ENCODE measurements around the gene CHST15. TPM values are rescaled to one million over a fixed set of nuclear protein-coding genes. Genes with fewer than 3 reads are reported as not detected.

The CHST15 gene
- total RNA-seq, 2 donors from 2014 or later = 7.5 to 14.9 TPM

- Mint-ChIP-seq H3K27ac (no peak overlapping the region), H3K4me3 (no peak overlapping the region)
- WGBS, 2 experiments (ENCODE audit: insufficient coverage in 1 of 2, insufficient read length in 1 of 2) = 92 to 97% methylated on average over 6 to 8 of the region's 8 CpGs
Observed at GRCh38 chr10:124033887-124034218, 59.5 kb downstream of the CHST15 start.

GRCh38 chr10:124032971-124033886, 60.2 kb downstream of the CHST15 start:
- peak; percentile 69 for DNase-seq
- H3K4me3 Mint-ChIP-seq = no peak overlapping the region
- H3K9me3 ChIP-seq (ENCODE audit: control insufficient read depth, low read length) = no peaks in the 10 kb centered on the region
- H3K4me1 Mint-ChIP-seq = peaks cover 10% of the 10 kb centered on the region
- no peaks in the 10 kb centered on the region for H3K27me3 Mint-ChIP-seq (ENCODE audit: insufficient read depth)
- no peak for TF ChIP-seq CTCF (conservative IDR thresholded peaks at IDR 0.05)
- H3K9me3 Mint-ChIP-seq = no peaks in the 10 kb centered on the region
- no peaks in the 10 kb centered on the region for H3K4me1 ChIP-seq (ENCODE audit: control insufficient read depth, insufficient read depth, low read length)
- H3K27ac Mint-ChIP-seq = no peak overlapping the region
- no peak overlapping the region for H3K4me3 ChIP-seq (ENCODE audit: low read length)
- H3K36me3 ChIP-seq (ENCODE audit: control insufficient read depth, insufficient read depth, low read length) = peaks cover 6% of the 10 kb centered on the region
- no peaks in the 10 kb centered on the region for H3K27me3 ChIP-seq (ENCODE audit: control insufficient read depth, insufficient read depth, low read length, poor library complexity, severe bottlenecking)
- WGBS, 2 experiments (ENCODE audit: insufficient coverage in 1 of 2, insufficient read length in 1 of 2) = 83 to 84% methylated on average over 8 to 12 of the region's 15 CpGs
- H3K36me3 Mint-ChIP-seq (ENCODE audit: low read depth) = peaks cover 7% of the 10 kb centered on the region
- H3K27ac ChIP-seq (ENCODE audit: low read depth, low read length) = no peak overlapping the region
- no peak overlapping the region for H3K9ac ChIP-seq (ENCODE audit: extremely low read depth, low read length, poor library complexity, severe bottlenecking)

More at GRCh38 chr10:124033887-124034218, 59.5 kb downstream of the CHST15 start:
- Histone ChIP-seq H3K9me3 (ENCODE audit: control insufficient read depth, low read length) (no peaks in the 10 kb centered on the region), H3K27ac (ENCODE audit: low read depth, low read length) (no peak overlapping the region), H3K27me3 (ENCODE audit: control insufficient read depth, insufficient read depth, low read length, poor library complexity, severe bottlenecking) (no peaks in the 10 kb centered on the region), H3K9ac (ENCODE audit: extremely low read depth, low read length, poor library complexity, severe bottlenecking) (no peak overlapping the region), H3K4me3 (ENCODE audit: low read length) (no peak overlapping the region), H3K36me3 (ENCODE audit: control insufficient read depth, insufficient read depth, low read length) (peaks cover 9% of the 10 kb centered on the region), H3K4me1 (ENCODE audit: control insufficient read depth, insufficient read depth, low read length) (no peaks in the 10 kb centered on the region)
- Mint-ChIP-seq H3K4me1 (peaks cover 10% of the 10 kb centered on the region), H3K36me3 (ENCODE audit: low read depth) (peaks cover 10% of the 10 kb centered on the region), H3K9me3 (no peaks in the 10 kb centered on the region), H3K27me3 (ENCODE audit: insufficient read depth) (no peaks in the 10 kb centered on the region)
- TF ChIP-seq CTCF (conservative IDR thresholded peaks at IDR 0.05) = no peak
- DNase-seq = no peak

- no peak overlapping the region for H3K4me3 Mint-ChIP-seq
- peaks cover 6% of the 10 kb centered on the region for H3K36me3 Mint-ChIP-seq (ENCODE audit: low read depth)
- no peaks in the 10 kb centered on the region for H3K27me3 ChIP-seq (ENCODE audit: control insufficient read depth, insufficient read depth, low read length, poor library complexity, severe bottlenecking)
- H3K4me1 Mint-ChIP-seq = peaks cover 10% of the 10 kb centered on the region
- H3K27ac Mint-ChIP-seq = no peak overlapping the region
- no peaks in the 10 kb centered on the region for H3K27me3 Mint-ChIP-seq (ENCODE audit: insufficient read depth)
- no peaks in the 10 kb centered on the region for H3K4me1 ChIP-seq (ENCODE audit: control insufficient read depth, insufficient read depth, low read length)
- H3K9me3 ChIP-seq (ENCODE audit: control insufficient read depth, low read length) = no peaks in the 10 kb centered on the region
- no peaks in the 10 kb centered on the region for H3K9me3 Mint-ChIP-seq
- 88 to 89% methylated on average over 5 to 8 of the region's 8 CpGs for WGBS, 2 experiments (ENCODE audit: insufficient coverage in 1 of 2, insufficient read length in 1 of 2)
- no peak overlapping the region for H3K4me3 ChIP-seq (ENCODE audit: low read length)
- no peak for DNase-seq
- H3K9ac ChIP-seq (ENCODE audit: extremely low read depth, low read length, poor library complexity, severe bottlenecking) = no peak overlapping the region
- TF ChIP-seq CTCF (conservative IDR thresholded peaks at IDR 0.05) = no peak
- H3K36me3 ChIP-seq (ENCODE audit: control insufficient read depth, insufficient read depth, low read length) = peaks cover 6% of the 10 kb centered on the region
- no peak overlapping the region for H3K27ac ChIP-seq (ENCODE audit: low read depth, low read length)
Observed at GRCh38 chr10:124032087-124032935, 61.1 kb downstream of the CHST15 start.
